ENCODE measurements around the gene CXCL12. TPM values are rescaled to one million over a fixed set of nuclear protein-coding genes. Genes with fewer than 3 reads are reported as not detected.

Gene CXCL12
- total RNA-seq, 2 donors from 2014 or later, result 0.91 to 13.5 TPM

GRCh38 chr10:44374155-44374554 lies 10.7 kb downstream of the CXCL12 start:
- DNase-seq, result no peak
- no peak for TF ChIP-seq CTCF (conservative IDR thresholded peaks at IDR 0.05)
- Histone ChIP-seq H3K4me1 (ENCODE audit: control insufficient read depth, insufficient read depth, low read length) (peaks cover 6% of the 10 kb centered on the region), H3K36me3 (ENCODE audit: control insufficient read depth, insufficient read depth, low read length) (no peaks in the 10 kb centered on the region), H3K4me3 (ENCODE audit: low read length) (no peak overlapping the region), H3K9ac (ENCODE audit: extremely low read depth, low read length, poor library complexity, severe bottlenecking) (no peak overlapping the region), H3K27ac (ENCODE audit: low read depth, low read length) (no peak overlapping the region), H3K27me3 (ENCODE audit: control insufficient read depth, insufficient read depth, low read length, poor library complexity, severe bottlenecking) (no peaks in the 10 kb centered on the region), H3K9me3 (ENCODE audit: control insufficient read depth, low read length) (no peaks in the 10 kb centered on the region)
- WGBS, 2 experiments (ENCODE audit: insufficient coverage in 1 of 2, insufficient read length in 1 of 2), result 92 to 95% methylated on average over 5 to 6 of the region's 6 CpGs
- peaks cover 9% of the 10 kb centered on the region for H3K36me3 Mint-ChIP-seq (ENCODE audit: low read depth)
- no peak overlapping the region for H3K4me3 Mint-ChIP-seq
- no peak overlapping the region for H3K27ac Mint-ChIP-seq
- no peaks in the 10 kb centered on the region for H3K27me3 Mint-ChIP-seq (ENCODE audit: insufficient read depth)
- H3K4me1 Mint-ChIP-seq, result peaks cover 21% of the 10 kb centered on the region
- H3K9me3 Mint-ChIP-seq, result no peaks in the 10 kb centered on the region

- 95 to 97% methylated on average over 14 to 27 of the region's 27 CpGs for WGBS, 2 experiments (ENCODE audit: insufficient coverage in 1 of 2, insufficient read length in 1 of 2)
These were observed 11.4 kb downstream of the CXCL12 start for GRCh38 chr10:44373341-44373995.

GRCh38 chr10:44372181-44372580 lies 12.7 kb downstream of the CXCL12 start:
- WGBS, 2 experiments (ENCODE audit: insufficient coverage in 1 of 2, insufficient read length in 1 of 2), result 93 to 95% methylated on average over 5 of the region's 5 CpGs
- Histone ChIP-seq H3K27ac (ENCODE audit: low read depth, low read length) (no peak overlapping the region), H3K36me3 (ENCODE audit: control insufficient read depth, insufficient read depth, low read length) (no peaks in the 10 kb centered on the region), H3K9ac (ENCODE audit: extremely low read depth, low read length, poor library complexity, severe bottlenecking) (no peak overlapping the region), H3K4me1 (ENCODE audit: control insufficient read depth, insufficient read depth, low read length) (peaks cover 6% of the 10 kb centered on the region), H3K9me3 (ENCODE audit: control insufficient read depth, low read length) (no peaks in the 10 kb centered on the region), H3K27me3 (ENCODE audit: control insufficient read depth, insufficient read depth, low read length, poor library complexity, severe bottlenecking) (no peaks in the 10 kb centered on the region), H3K4me3 (ENCODE audit: low read length) (no peak overlapping the region)
- Mint-ChIP-seq H3K4me3 (no peak overlapping the region), H3K27me3 (ENCODE audit: insufficient read depth) (no peaks in the 10 kb centered on the region), H3K4me1 (peaks cover 18% of the 10 kb centered on the region), H3K9me3 (no peaks in the 10 kb centered on the region), H3K27ac (no peak overlapping the region), H3K36me3 (ENCODE audit: low read depth) (peaks cover 2% of the 10 kb centered on the region)
- no peak for TF ChIP-seq CTCF (conservative IDR thresholded peaks at IDR 0.05)
- no peak for DNase-seq

More at GRCh38 chr10:44373341-44373995, 11.4 kb downstream of the CXCL12 start:
- H3K36me3 ChIP-seq (ENCODE audit: control insufficient read depth, insufficient read depth, low read length), result no peaks in the 10 kb centered on the region
- H3K27me3 ChIP-seq (ENCODE audit: control insufficient read depth, insufficient read depth, low read length, poor library complexity, severe bottlenecking), result no peaks in the 10 kb centered on the region
- H3K36me3 Mint-ChIP-seq (ENCODE audit: low read depth), result peaks cover 3% of the 10 kb centered on the region
- H3K9ac ChIP-seq (ENCODE audit: extremely low read depth, low read length, poor library complexity, severe bottlenecking), result no peak overlapping the region
- no peak overlapping the region for H3K27ac ChIP-seq (ENCODE audit: low read depth, low read length)
- H3K4me3 ChIP-seq (ENCODE audit: low read length), result no peak overlapping the region
- no peak overlapping the region for H3K4me3 Mint-ChIP-seq
- DNase-seq, result no peak
- no peaks in the 10 kb centered on the region for H3K9me3 ChIP-seq (ENCODE audit: control insufficient read depth, low read length)
- peaks cover 6% of the 10 kb centered on the region for H3K4me1 ChIP-seq (ENCODE audit: control insufficient read depth, insufficient read depth, low read length)
- no peaks in the 10 kb centered on the region for H3K9me3 Mint-ChIP-seq
- no peaks in the 10 kb centered on the region for H3K27me3 Mint-ChIP-seq (ENCODE audit: insufficient read depth)
- TF ChIP-seq CTCF (conservative IDR thresholded peaks at IDR 0.05), result no peak
- H3K27ac Mint-ChIP-seq, result no peak overlapping the region
- H3K4me1 Mint-ChIP-seq, result peaks cover 18% of the 10 kb centered on the region

All from endodermal cell (in vitro differentiated cells).